HFF-Myc (cell line): ENCODE measurements around the gene SAMD14.

ENCODE experiments used
- DNase-seq: peaks from one replicate; pipeline ENCODE4 v3.0.0-alpha.2; 2011; ENCODE audit warnings: low read depth; ENCODE audit errors: extremely low read depth
- H3K4me3 ChIP-seq: replicated peaks from 2 replicates; pipeline ENCODE4 v1.5.1; 2011; ENCODE audit warnings: low read depth, mild to moderate bottlenecking, control low read depth, low read length
- CTCF ChIP-seq: IDR thresholded peaks from 2 replicates; pipeline ENCODE4 v1.5.1; 2012; ENCODE audit warnings: mild to moderate bottlenecking, low read depth, low read length, control low read depth; ENCODE audit errors: missing control alignments

The SAMD14 gene

GRCh38 chr17:50109785-50110184 lies 20.2 kb downstream of the SAMD14 start:
- no peak overlapping the region for H3K4me3 ChIP-seq
- TF ChIP-seq CTCF = no peak
- no peak for DNase-seq

GRCh38 chr17:50109207-50109606 lies 20.8 kb downstream of the SAMD14 start:
- TF ChIP-seq CTCF = no peak
- no peak for DNase-seq
- H3K4me3 ChIP-seq = no peak overlapping the region

- no peak overlapping the region for H3K4me3 ChIP-seq
- TF ChIP-seq CTCF = no peak
- DNase-seq = no peak
Observed at GRCh38 chr17:50108556-50108955, 21.4 kb downstream of the SAMD14 start.

GRCh38 chr17:50107790-50108414 lies 22.1 kb downstream of the SAMD14 start:
- no peak for TF ChIP-seq CTCF
- H3K4me3 ChIP-seq = no peak overlapping the region
- DNase-seq = no peak

- DNase-seq = no peak
- TF ChIP-seq CTCF = no peak
- H3K4me3 ChIP-seq = no peak overlapping the region
Observed at GRCh38 chr17:50106393-50107131, 23.4 kb downstream of the SAMD14 start.

GRCh38 chr17:50105811-50106210 lies 24.1 kb downstream of the SAMD14 start:
- H3K4me3 ChIP-seq = no peak overlapping the region
- no peak for DNase-seq
- TF ChIP-seq CTCF = no peak
